ENCODE data around the gene NAIP. TPM values are rescaled to one million over a fixed set of nuclear protein-coding genes. Genes with fewer than 3 reads are reported as not detected.
"Not testable (repeated sequence)": the region's sequence is repeated elsewhere in the genome, so short reads cannot be mapped to it uniquely, and the experiment has no call there.

NAIP gene
- total RNA-seq, result 1.6 and 2.3 TPM in 2 replicates

GRCh38 chr5:71025289-71025953, at the start of gene NAIP:
Gene NAIP (minus strand): TSS chr5:71025339. CDS start chr5:71012915, 12,424 bp downstream.
- H3K4me3 ChIP-seq (ENCODE audit: low read depth, low read length); DNase-seq (ENCODE audit: low read depth); H3K36me3 ChIP-seq (ENCODE audit: control insufficient read depth, insufficient read depth, low read length); H3K27me3 ChIP-seq (ENCODE audit: control insufficient read depth, insufficient read depth, low read length): not testable (repeated sequence)

- not testable (repeated sequence) for H3K36me3 ChIP-seq (ENCODE audit: control insufficient read depth, insufficient read depth, low read length); H3K27me3 ChIP-seq (ENCODE audit: control insufficient read depth, insufficient read depth, low read length); DNase-seq (ENCODE audit: low read depth); H3K4me3 ChIP-seq (ENCODE audit: low read depth, low read length)
These were observed 42.3 kb upstream of the NAIP start, which contains the start of gene GTF2H2 for GRCh38 chr5:71067262-71067928. Gene GTF2H2 (minus strand): TSS chr5:71067676. CDS start chr5:71062763, 4,913 bp downstream.

GRCh38 chr5:71061322-71061721, 36.2 kb upstream of the NAIP start:
- not testable (repeated sequence) for H3K27me3 ChIP-seq (ENCODE audit: control insufficient read depth, insufficient read depth, low read length); H3K4me3 ChIP-seq (ENCODE audit: low read depth, low read length); H3K36me3 ChIP-seq (ENCODE audit: control insufficient read depth, insufficient read depth, low read length); DNase-seq (ENCODE audit: low read depth)

- H3K4me3 ChIP-seq (ENCODE audit: low read depth, low read length); DNase-seq (ENCODE audit: low read depth); H3K36me3 ChIP-seq (ENCODE audit: control insufficient read depth, insufficient read depth, low read length); H3K27me3 ChIP-seq (ENCODE audit: control insufficient read depth, insufficient read depth, low read length): not testable (repeated sequence)
These were observed 34.3 kb upstream of the NAIP start for GRCh38 chr5:71059426-71059825.

GRCh38 chr5:71044808-71045207, 19.7 kb upstream of the NAIP start:
- H3K4me3 ChIP-seq (ENCODE audit: low read depth, low read length); H3K27me3 ChIP-seq (ENCODE audit: control insufficient read depth, insufficient read depth, low read length); DNase-seq (ENCODE audit: low read depth); H3K36me3 ChIP-seq (ENCODE audit: control insufficient read depth, insufficient read depth, low read length): not testable (repeated sequence)

GRCh38 chr5:71044128-71044527, 19.0 kb upstream of the NAIP start:
- H3K27me3 ChIP-seq (ENCODE audit: control insufficient read depth, insufficient read depth, low read length); H3K4me3 ChIP-seq (ENCODE audit: low read depth, low read length); H3K36me3 ChIP-seq (ENCODE audit: control insufficient read depth, insufficient read depth, low read length); DNase-seq (ENCODE audit: low read depth): not testable (repeated sequence)

GRCh38 chr5:71031046-71031776, 6.1 kb upstream of the NAIP start:
- not testable (repeated sequence) for H3K27me3 ChIP-seq (ENCODE audit: control insufficient read depth, insufficient read depth, low read length); H3K36me3 ChIP-seq (ENCODE audit: control insufficient read depth, insufficient read depth, low read length); DNase-seq (ENCODE audit: low read depth); H3K4me3 ChIP-seq (ENCODE audit: low read depth, low read length)

GRCh38 chr5:71020643-71021042, 4.5 kb downstream of the NAIP start:
- not testable (repeated sequence) for H3K36me3 ChIP-seq (ENCODE audit: control insufficient read depth, insufficient read depth, low read length); DNase-seq (ENCODE audit: low read depth); H3K27me3 ChIP-seq (ENCODE audit: control insufficient read depth, insufficient read depth, low read length); H3K4me3 ChIP-seq (ENCODE audit: low read depth, low read length)

- H3K4me3 ChIP-seq (ENCODE audit: low read depth, low read length); H3K27me3 ChIP-seq (ENCODE audit: control insufficient read depth, insufficient read depth, low read length); H3K36me3 ChIP-seq (ENCODE audit: control insufficient read depth, insufficient read depth, low read length); DNase-seq (ENCODE audit: low read depth): not testable (repeated sequence)
These were observed 6.6 kb downstream of the NAIP start for GRCh38 chr5:71018376-71019005.

- DNase-seq (ENCODE audit: low read depth), result no peak
- no peaks in the 10 kb centered on the region for H3K27me3 ChIP-seq (ENCODE audit: control insufficient read depth, insufficient read depth, low read length)
- H3K36me3 ChIP-seq (ENCODE audit: control insufficient read depth, insufficient read depth, low read length), result no peaks in the 10 kb centered on the region
- H3K4me3 ChIP-seq (ENCODE audit: low read depth, low read length), result no peak overlapping the region
- TF ChIP-seq CTCF (IDR thresholded peaks at IDR 0.05; ENCODE audit: insufficient read depth, low read length, poor library complexity, severe bottlenecking), result no peak
These were observed 11.0 kb downstream of the NAIP start for GRCh38 chr5:71014176-71014575.

Data from kidney epithelial cell (primary cell).